Measurements from ENCODE around the gene C6orf52.
"Not testable (repeated sequence)": the region's sequence is repeated elsewhere in the genome, so short reads cannot be mapped to it uniquely, and the experiment has no call there.

The C6orf52 gene

GRCh38 chr6:10662742-10663141, 31.7 kb downstream of the C6orf52 start:
- Mint-ChIP-seq H3K4me1 (no peaks in the 10 kb centered on the region), H3K27ac (no peak overlapping the region), H3K27me3 (ENCODE audit: low read depth, poor library complexity) (peaks cover 14% of the 10 kb centered on the region), H3K9me3 (peaks cover 38% of the 10 kb centered on the region), H3K36me3 (ENCODE audit: low read depth) (peaks cover 19% of the 10 kb centered on the region), H3K4me3 (no peak overlapping the region)
- no peak for DNase-seq
- TF ChIP-seq CTCF (IDR thresholded peaks at IDR 0.05): no peak

- Mint-ChIP-seq H3K27me3 (ENCODE audit: low read depth, poor library complexity) (peaks cover 9% of the 10 kb centered on the region), H3K36me3 (ENCODE audit: low read depth) (peaks cover 19% of the 10 kb centered on the region), H3K4me1 (no peaks in the 10 kb centered on the region), H3K9me3 (peaks cover 38% of the 10 kb centered on the region), H3K4me3 (no peak overlapping the region), H3K27ac (no peak overlapping the region)
- no peak for TF ChIP-seq CTCF (IDR thresholded peaks at IDR 0.05)
- DNase-seq: no peak
These were observed 32.2 kb downstream of the C6orf52 start for GRCh38 chr6:10662207-10662606.

GRCh38 chr6:10660431-10661191, 33.8 kb downstream of the C6orf52 start:
- Mint-ChIP-seq H3K36me3 (ENCODE audit: low read depth) (peaks cover 18% of the 10 kb centered on the region), H3K4me3 (peak overlapping the region; percentile 60), H3K27me3 (ENCODE audit: low read depth, poor library complexity) (peaks cover 10% of the 10 kb centered on the region), H3K9me3 (peaks cover 24% of the 10 kb centered on the region)
- DNase-seq, H3K4me1 Mint-ChIP-seq, H3K27ac Mint-ChIP-seq: not testable (repeated sequence)

GRCh38 chr6:10659699-10660348, 34.6 kb downstream of the C6orf52 start:
- Mint-ChIP-seq H3K27me3 (ENCODE audit: low read depth, poor library complexity) (peaks cover 18% of the 10 kb centered on the region), H3K4me1 (no peaks in the 10 kb centered on the region), H3K27ac (no peak overlapping the region), H3K4me3 (peak overlapping the region; percentile 72), H3K9me3 (peaks cover 18% of the 10 kb centered on the region), H3K36me3 (ENCODE audit: low read depth) (peaks cover 15% of the 10 kb centered on the region)
- TF ChIP-seq CTCF (IDR thresholded peaks at IDR 0.05): no peak
- DNase-seq: peak; percentile 44

GRCh38 chr6:10658910-10659698, 35.3 kb downstream of the C6orf52 start:
- no peaks in the 10 kb centered on the region for H3K4me1 Mint-ChIP-seq
- peaks cover 7% of the 10 kb centered on the region for H3K36me3 Mint-ChIP-seq (ENCODE audit: low read depth)
- no peak overlapping the region for H3K27ac Mint-ChIP-seq
- TF ChIP-seq CTCF (IDR thresholded peaks at IDR 0.05): no peak
- H3K4me3 Mint-ChIP-seq: peak overlapping the region; percentile 72
- H3K9me3 Mint-ChIP-seq: peaks cover 11% of the 10 kb centered on the region
- peaks cover 21% of the 10 kb centered on the region for H3K27me3 Mint-ChIP-seq (ENCODE audit: low read depth, poor library complexity)
- peak; percentile 4 for DNase-seq

GRCh38 chr6:10655508-10656055, 38.8 kb downstream of the C6orf52 start:
- Mint-ChIP-seq H3K27me3 (ENCODE audit: low read depth, poor library complexity) (peaks cover 38% of the 10 kb centered on the region), H3K27ac (no peak overlapping the region), H3K4me1 (no peaks in the 10 kb centered on the region), H3K4me3 (no peak overlapping the region), H3K9me3 (peaks cover 2% of the 10 kb centered on the region), H3K36me3 (ENCODE audit: low read depth) (no peaks in the 10 kb centered on the region)
- DNase-seq: no peak
- TF ChIP-seq CTCF (IDR thresholded peaks at IDR 0.05): no peak
